Neural progenitor cell (in vitro differentiated cells): Measurements from ENCODE around the gene PGAP3.

Experiments used
- CTCF ChIP-seq: fragments of 200-600 bp; sonication (generic); IDR thresholded peaks from 2 replicates; pipeline ENCODE4 v1.5.1; 2017; ENCODE audit warnings: antibody characterized with exemption, mild to moderate bottlenecking
- EZH2phosphoT487 ChIP-seq: fragments of 200-600 bp; sonication (generic); IDR thresholded peaks from 2 replicates; pipeline ENCODE4 v1.6.1; 2017; ENCODE audit warnings: antibody characterized with exemption

GRCh38 chr17:39677072-39677471 lies 10.8 kb downstream of the PGAP3 start:
- TF ChIP-seq CTCF (no peak), EZH2phosphoT487 (no peak)
